ENCODE results near the gene OTOF.

DNA sequence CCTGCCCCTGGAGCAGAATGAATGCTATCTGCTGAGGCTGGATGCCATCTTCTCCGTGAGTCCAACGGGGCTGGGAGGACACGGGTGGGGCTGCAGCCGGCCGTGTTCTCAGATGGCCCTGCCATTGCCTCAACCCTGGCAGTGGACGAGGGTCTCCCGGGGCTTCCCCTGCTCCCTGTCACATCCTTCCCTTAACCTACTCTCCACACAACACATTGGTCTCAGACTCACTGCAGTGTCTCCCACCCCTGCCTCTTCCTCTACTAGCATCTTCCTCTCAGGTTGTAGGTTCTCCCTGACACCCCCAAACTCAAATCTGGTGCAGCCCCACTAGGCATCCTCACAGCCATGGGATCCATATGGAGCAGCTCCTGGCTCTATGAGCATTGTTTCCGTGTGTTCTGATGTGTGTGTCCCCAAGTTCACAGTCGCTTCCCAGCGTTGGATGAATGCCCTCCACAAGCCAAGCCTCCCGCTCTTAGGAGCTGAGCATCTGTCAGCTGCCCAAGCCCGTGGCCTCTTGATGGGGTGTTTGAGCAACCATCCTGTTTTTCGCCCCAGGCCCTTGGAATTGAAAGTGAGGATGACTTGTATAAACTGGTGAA, 27.8 kb downstream of the OTOF start:
- TF ChIP-seq, protein P1, sequence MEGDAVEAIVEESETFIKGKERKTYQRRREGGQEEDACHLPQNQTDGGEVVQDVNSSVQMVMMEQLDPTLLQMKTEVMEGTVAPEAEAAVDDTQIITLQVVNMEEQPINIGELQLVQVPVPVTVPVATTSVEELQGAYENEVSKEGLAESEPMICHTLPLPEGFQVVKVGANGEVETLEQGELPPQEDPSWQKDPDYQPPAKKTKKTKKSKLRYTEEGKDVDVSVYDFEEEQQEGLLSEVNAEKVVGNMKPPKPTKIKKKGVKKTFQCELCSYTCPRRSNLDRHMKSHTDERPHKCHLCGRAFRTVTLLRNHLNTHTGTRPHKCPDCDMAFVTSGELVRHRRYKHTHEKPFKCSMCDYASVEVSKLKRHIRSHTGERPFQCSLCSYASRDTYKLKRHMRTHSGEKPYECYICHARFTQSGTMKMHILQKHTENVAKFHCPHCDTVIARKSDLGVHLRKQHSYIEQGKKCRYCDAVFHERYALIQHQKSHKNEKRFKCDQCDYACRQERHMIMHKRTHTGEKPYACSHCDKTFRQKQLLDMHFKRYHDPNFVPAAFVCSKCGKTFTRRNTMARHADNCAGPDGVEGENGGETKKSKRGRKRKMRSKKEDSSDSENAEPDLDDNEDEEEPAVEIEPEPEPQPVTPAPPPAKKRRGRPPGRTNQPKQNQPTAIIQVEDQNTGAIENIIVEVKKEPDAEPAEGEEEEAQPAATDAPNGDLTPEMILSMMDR (IDR thresholded peaks at IDR 0.05; ENCODE audit: poor library complexity), result no peak
- TF ChIP-seq EZH2 (IDR thresholded peaks at IDR 0.05; ENCODE audit: borderline replicate concordance), result no peak
